CD4-positive, alpha-beta T cell treated with Interleukin-21 for 1 hour (primary cell): ENCODE results near the gene LHX1.

Source experiments
- DNase-seq: peaks from one replicate; pipeline ENCODE4 v3.0.0-alpha.2; 2020

Gene LHX1

GRCh38 chr17:36975922-36976515 lies 38.7 kb downstream of the LHX1 start:
- no peak for DNase-seq

- no peak for DNase-seq
These were observed 39.8 kb downstream of the LHX1 start for GRCh38 chr17:36977066-36977465.

DNA sequence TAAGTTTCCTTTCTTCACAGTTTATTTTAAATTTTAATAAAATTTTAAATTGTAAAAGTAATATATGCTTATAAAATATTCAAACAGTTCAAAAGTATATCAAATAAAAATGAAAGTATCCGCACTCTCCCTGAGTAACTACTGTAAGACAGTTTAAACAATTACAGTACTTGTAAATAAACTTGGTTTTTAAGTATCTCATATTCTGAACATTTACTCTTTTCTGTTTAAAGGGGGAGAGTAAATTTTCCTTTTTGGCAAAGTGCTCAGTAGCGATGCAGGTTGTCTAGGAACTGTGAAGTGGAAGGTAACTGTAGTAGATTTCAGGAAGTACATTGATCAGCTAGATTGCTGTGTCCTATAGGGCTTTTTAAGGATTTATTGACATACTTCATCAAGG lies 40.3 kb downstream of the LHX1 start:
- DNase-seq: no peak

DNA sequence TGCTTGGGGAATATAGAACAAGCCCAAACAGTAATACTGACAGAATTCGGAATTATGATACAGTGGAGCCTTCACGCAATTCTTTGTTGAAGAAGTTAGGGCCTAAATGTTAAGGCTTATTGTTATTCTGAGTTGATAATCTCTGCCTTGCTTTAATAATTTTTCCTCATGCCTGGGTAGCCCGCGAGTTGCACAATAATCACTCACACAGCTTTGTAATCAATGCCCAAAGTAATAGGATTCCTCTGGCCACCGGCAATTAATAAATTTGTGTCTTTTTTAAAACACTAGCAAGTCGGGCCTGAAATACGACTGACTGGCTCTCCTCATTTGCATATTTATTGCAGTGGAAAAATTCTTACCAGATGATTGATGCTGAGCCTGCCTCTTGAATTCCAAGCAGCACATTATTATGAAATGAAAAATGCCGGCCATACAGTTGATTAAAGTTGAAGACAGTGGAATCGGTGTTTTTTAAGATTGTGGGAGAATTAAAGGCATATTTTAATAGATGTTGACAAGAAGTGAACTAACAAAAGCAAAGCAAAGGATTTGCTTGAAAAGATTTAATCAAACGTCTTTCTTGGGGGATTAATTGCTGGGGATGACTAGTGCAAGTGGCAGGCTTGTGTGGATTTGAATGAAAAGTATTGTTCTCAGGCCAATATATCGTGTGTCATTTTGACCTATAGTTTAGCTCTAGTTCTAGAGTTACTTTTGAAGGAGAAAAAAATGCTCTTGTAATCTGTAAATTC lies 41.7 kb downstream of the LHX1 start:
- no peak for DNase-seq

GRCh38 chr17:36979565-36979941 lies 42.3 kb downstream of the LHX1 start:
- DNase-seq: no peak

DNA sequence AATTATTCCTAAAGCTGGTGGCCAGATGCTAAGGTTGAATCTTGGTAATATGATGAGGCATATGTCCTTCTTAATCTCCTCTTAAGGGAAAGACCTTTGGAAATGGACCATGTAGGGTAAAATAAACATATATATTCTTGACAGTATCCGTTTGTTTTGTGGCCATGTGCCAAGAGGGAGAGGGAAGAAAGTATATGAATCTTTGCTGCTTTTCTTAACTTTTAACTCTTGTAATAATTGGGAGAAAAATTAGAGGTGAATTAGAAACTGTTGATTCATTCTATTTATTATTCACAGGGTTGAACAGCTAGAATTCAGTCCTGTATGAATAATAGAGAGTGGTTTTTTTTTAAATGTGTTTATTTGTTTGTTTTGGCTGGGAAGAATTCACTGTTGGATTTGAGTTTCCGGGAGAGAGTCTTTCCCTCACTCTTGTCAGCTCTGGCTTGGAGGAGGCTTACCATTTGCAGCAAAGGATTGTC lies 43.0 kb downstream of the LHX1 start:
- no peak for DNase-seq

DNA sequence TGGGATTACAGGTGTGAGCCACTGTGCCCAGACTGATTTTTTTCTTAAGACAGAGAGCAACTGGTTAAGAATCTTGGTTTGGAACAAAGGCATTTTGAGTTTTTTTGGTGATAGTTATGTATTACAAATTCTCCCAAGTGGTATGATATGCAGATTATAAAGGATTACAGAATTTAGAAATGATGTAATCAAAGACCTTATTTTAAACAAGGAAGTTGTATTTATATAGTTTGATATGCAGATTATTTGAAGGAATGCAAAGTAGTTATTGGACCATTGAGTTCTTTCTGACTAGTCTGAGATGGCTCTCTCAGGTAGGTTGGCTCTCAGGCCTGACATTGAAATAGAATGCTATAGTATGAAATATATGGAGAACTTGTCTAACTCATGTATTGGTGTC lies 46.3 kb downstream of the LHX1 start:
- no peak for DNase-seq

GRCh38 chr17:36989173-36989572 lies 51.9 kb downstream of the LHX1 start:
- no peak for DNase-seq

DNA sequence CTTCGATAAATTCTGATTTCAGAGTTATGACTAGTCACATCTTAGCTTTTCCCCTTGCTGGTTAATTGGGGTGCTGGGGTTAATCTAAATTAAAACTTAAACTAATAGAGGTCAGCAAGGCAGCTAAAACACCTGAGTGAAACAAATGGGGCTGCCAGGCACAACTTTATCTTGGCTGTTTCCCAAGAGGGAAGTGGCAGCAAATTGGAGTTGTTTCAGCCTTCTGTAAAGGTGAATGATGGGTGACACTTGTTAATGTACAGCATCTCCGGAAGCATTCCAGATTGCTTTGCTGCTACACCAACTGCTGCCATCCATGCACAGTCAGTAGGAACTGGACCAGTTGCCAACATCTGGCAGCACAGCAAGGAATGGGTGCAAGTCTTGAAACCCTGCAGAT lies 55.4 kb downstream of the LHX1 start:
- no peak for DNase-seq

DNA sequence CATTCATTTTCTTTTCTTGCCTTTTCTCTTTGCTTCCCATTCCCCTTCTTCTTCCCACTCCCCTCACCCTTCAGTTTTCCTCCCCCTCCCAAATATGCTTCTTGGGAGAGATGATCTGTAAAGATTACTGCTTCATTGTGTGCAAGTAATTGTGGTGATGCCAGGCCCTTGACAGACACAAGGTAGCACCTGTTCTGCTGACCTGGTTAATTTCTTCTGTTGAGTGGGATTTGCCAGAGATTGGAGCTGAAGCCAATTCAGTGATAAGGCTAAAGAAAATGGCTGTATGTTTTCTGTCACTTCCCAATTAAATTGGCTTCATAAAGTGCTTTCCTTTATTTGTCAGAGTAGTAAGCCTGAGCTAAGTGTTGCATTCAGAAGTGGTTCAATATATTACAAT lies 56.0 kb downstream of the LHX1 start:
- no peak for DNase-seq
